OCI-LY1 (cell line): ENCODE measurements around the gene FAM53B.

Experiments
- CTCF ChIP-seq: fragments of 200-600 bp; sonication (generic), shearing (Covaris generic); IDR thresholded peaks from 2 replicates; pipeline ENCODE4 v1.5.1; 2017; ENCODE audit warnings: mild to moderate bottlenecking, antibody characterized with exemption, low read length, moderate library complexity, mixed read lengths
- EZH2 ChIP-seq: fragments of 200-600 bp; sonication (generic), shearing (Covaris generic); IDR thresholded peaks from 2 replicates; pipeline ENCODE4 v1.8.0; 2017; ENCODE audit warnings: borderline replicate concordance, mixed run types, mild to moderate bottlenecking, antibody characterized with exemption, low read length, moderate library complexity, mixed read lengths

- TF ChIP-seq CTCF (no peak), EZH2 (no peak)
Observed at GRCh38 chr10:124605001-124605370, 139.2 kb downstream of the FAM53B start.
